Kidney (tissue), 14 donors: ENCODE data around the gene MUC5AC. TPM values are rescaled to one million over a fixed set of nuclear protein-coding genes. Genes with fewer than 3 reads are reported as not detected.

ENCODE experiments used
- DNase-seq, 5 donors: peaks; one replicate each; pipeline ENCODE4 v3.0.0-alpha.2; 2013 to 2020
- FAIRE-seq: peaks from 2 replicates; lab custom pipeline; 2012; peaks lifted over from hg19 to GRCh38; lab: Jason Lieb, UNC
- H3K27ac ChIP-seq, 2 donors: one replicate each; pipeline ENCODE4 v1.7.0; 2013; ENCODE audit warnings: low read depth in 2 of 2, low read length in 2 of 2, inconsistent platforms in 1 of 2
- H3K27me3 ChIP-seq: one replicate; pipeline ENCODE4 v1.7.1; 2013; ENCODE audit warnings: low read length, inconsistent platforms; ENCODE audit not compliant: control insufficient read depth, insufficient read depth
- H3K36me3 ChIP-seq, 3 donors: one replicate each; pipeline versions ENCODE4 v1.7.0 to v1.7.1; 2013; ENCODE audit warnings: low read length in 3 of 3, control low read depth in 1 of 3, inconsistent platforms in 1 of 3; ENCODE audit not compliant: insufficient read depth in 3 of 3, control insufficient read depth in 2 of 3
- H3K4me1 ChIP-seq, 3 donors: one replicate each; pipeline versions ENCODE4 v1.7.0 to v1.7.1; 2013; ENCODE audit warnings: low read length in 3 of 3, inconsistent platforms in 1 of 3, low read depth in 1 of 3; ENCODE audit not compliant: control insufficient read depth in 2 of 3, insufficient read depth in 2 of 3
- H3K4me3 ChIP-seq, 3 donors: one replicate each; pipeline versions ENCODE4 v1.7.0 to v1.8.1; 2013; ENCODE audit warnings: low read length in 3 of 3, control low read depth in 1 of 3, inconsistent platforms in 1 of 3
- H3K9ac ChIP-seq, 3 donors: one replicate each; pipeline versions ENCODE4 v1.7.0 to v1.7.1; 2013; ENCODE audit warnings: low read length in 3 of 3, control low read depth in 1 of 3, inconsistent platforms in 1 of 3
- H3K9me3 ChIP-seq, 3 donors: one replicate each; pipeline versions ENCODE4 v1.7.0 to v1.7.1; 2013; ENCODE audit warnings: low read length in 3 of 3, control low read depth in 1 of 3, inconsistent platforms in 1 of 3; ENCODE audit not compliant: control insufficient read depth in 2 of 3, insufficient read depth in 1 of 3
- CTCF ChIP-seq: IDR thresholded peaks from 3 replicates; pipeline ENCODE4 v1.5.1; 2012; ENCODE audit warnings: mild to moderate bottlenecking, moderate library complexity, borderline replicate concordance; ENCODE audit not compliant: insufficient read depth; ENCODE audit errors: extremely low read depth
- intact Hi-C: fragments of 100-400 bp; cut with DNase I; formaldehyde crosslinking; loops from one replicate; pipeline ENCODE4 v1.11.1; 2022
- polyA plus RNA-seq: library from polyadenylated mRNA; stranded (reverse); fragments of 350-450 nt; fragmentation: Illumina TruSeq; extraction: RNeasy Lipid Tissue Mini Kit (QIAGEN cat#74804); gene quantifications from one replicate; pipeline ENCODE4 v1.2.3, GENCODE V29; 2014; ENCODE audit warnings: low read depth, low replicate concordance; ENCODE audit not compliant: insufficient read depth
- total RNA-seq: library from RNA; stranded (reverse); fragmentation: NEBNext Ultra II Directional; extraction: Animal tissue kit (Norgen Biotek cat#: 25700); gene quantifications from one replicate; pipeline ENCODE4 v1.2.1, GENCODE V29; 2021
- donor health status: control.
- donor health status: control.
- donor health status: control.
- donor health status: control.
- donor health status: control.
- donor health status: DM: yes; HTN: yes; CAD: no.
- donor health status: Normal renal cell carcinoma (clear cell type).

Gene MUC5AC
- total and polyA plus RNA-seq, 2 donors from 2014 or later = 0.03 TPM; not detected in 1

GRCh38 chr11:1201395-1202153 is 43.8 kb downstream of the MUC5AC start:
- Histone ChIP-seq H3K4me3 (no peak overlapping the region), H3K27ac (no peak overlapping the region), H3K36me3 (no peaks in the 10 kb centered on the region), H3K4me1 (no peaks in the 10 kb centered on the region), H3K9me3 (no peaks in the 10 kb centered on the region), H3K27me3 (peaks cover 4% of the 10 kb centered on the region), H3K9ac (no peak overlapping the region)
- no peak for FAIRE-seq
- TF ChIP-seq CTCF = no peak
- DNase-seq = no peak
- intact Hi-C loops = loop anchor here (5.0 kb wide), 1 partner anchor 316 kb away; no protein-coding TSS in a partner anchor

GRCh38 chr11:1202154-1202775 is 44.5 kb downstream of the MUC5AC start:
- H3K27me3 ChIP-seq = peaks cover 4% of the 10 kb centered on the region
- no peaks in the 10 kb centered on the region for H3K36me3 ChIP-seq
- H3K4me3 ChIP-seq = no peak overlapping the region
- H3K27ac ChIP-seq = no peak overlapping the region
- intact Hi-C loops = loop anchor here (5.0 kb wide), 1 partner anchor 315 kb away; no protein-coding TSS in a partner anchor
- no peak for FAIRE-seq
- no peak overlapping the region for H3K9ac ChIP-seq
- no peak for TF ChIP-seq CTCF
- no peaks in the 10 kb centered on the region for H3K9me3 ChIP-seq
- H3K4me1 ChIP-seq = no peaks in the 10 kb centered on the region
- DNase-seq = peak in 2 of 5 donors; percentile 44 to 65

GRCh38 chr11:1202776-1203504 is 45.2 kb downstream of the MUC5AC start:
- H3K4me1 ChIP-seq = no peaks in the 10 kb centered on the region
- DNase-seq (peak; percentile 53 to 83 (median 67)), FAIRE-seq (no peak)
- H3K27me3 ChIP-seq = peaks cover 4% of the 10 kb centered on the region
- no peaks in the 10 kb centered on the region for H3K9me3 ChIP-seq
- no peak overlapping the region for H3K9ac ChIP-seq
- intact Hi-C loops = loop anchor here (5.0 kb wide), 1 partner anchor 314 kb away; no protein-coding TSS in a partner anchor
- TF ChIP-seq CTCF = peak; percentile 93
- no peak overlapping the region for H3K27ac ChIP-seq
- no peak overlapping the region for H3K4me3 ChIP-seq
- H3K36me3 ChIP-seq = no peaks in the 10 kb centered on the region
